PC-3 (cell line): Measurements from ENCODE around the gene SSTR5. TPM values are rescaled to one million over a fixed set of nuclear protein-coding genes. Genes with fewer than 3 reads are reported as not detected.

ENCODE experiments used
- ATAC-seq: fragments of 200-7000 bp; cut with Tn5 transposase; 2 replicates; pipeline ENCODE4 v1.9.1; 2020; ENCODE audit warnings: mild to moderate bottlenecking, moderate library complexity
- BruUV-seq: library from RNA; stranded (reverse); fragments of 400-500 nt; replicated peaks from 2 replicates; lab custom pipeline; 2021; lab: Mats Ljungman, UMichigan
- CTCF ChIA-PET: fragments of 300-600 bp; sonication (Branson Sonifier 250); formaldehyde crosslinking; loops from one replicate; lab custom pipeline; 2022; ENCODE audit warnings: antibody characterized with exemption; lab: Charles Lee
- POLR2A ChIA-PET: fragments of 300-600 bp; sonication (Branson Sonifier 250); formaldehyde crosslinking; loops from one replicate; lab custom pipeline; 2022; ENCODE audit warnings: antibody characterized with exemption; ENCODE audit not compliant: unreplicated experiment; lab: Charles Lee
- DNase-seq: peaks from one replicate; pipeline ENCODE4 v3.0.0-alpha.2; 2015
- H2AFZ ChIP-seq: fragments of 300-600 bp; sonication (generic); 2 replicates; pipeline ENCODE4 v1.6.0; 2016; ENCODE audit warnings: antibody characterized with exemption, low read length
- H3F3A ChIP-seq: fragments of 300-600 bp; sonication (generic); one replicate; pipeline ENCODE4 v1.6.0; 2017; ENCODE audit warnings: antibody characterized with exemption, low read length, control low read depth, mild to moderate bottlenecking; ENCODE audit not compliant: unreplicated experiment
- H3K27ac ChIP-seq: fragments of 300-600 bp; sonication (generic); 2 replicates; pipeline ENCODE4 v1.5.1; 2016; ENCODE audit warnings: mild to moderate bottlenecking, low read length
- H3K27me3 ChIP-seq: fragments of 300-600 bp; sonication (generic); 2 replicates; pipeline ENCODE4 v1.6.1; 2016; ENCODE audit warnings: low read length, mixed read lengths
- H3K36me3 ChIP-seq: fragments of 300-600 bp; sonication (generic); 2 replicates; pipeline ENCODE4 v1.6.1; 2016; ENCODE audit warnings: low read depth, mixed run types, low read length, mixed read lengths
- H3K4me1 ChIP-seq: fragments of 300-600 bp; sonication (generic); 2 replicates; pipeline ENCODE4 v1.5.1; 2016; ENCODE audit warnings: low read length; ENCODE audit not compliant: insufficient read depth
- H3K4me2 ChIP-seq: fragments of 300-600 bp; sonication (generic); 2 replicates; pipeline ENCODE4 v1.6.0; 2016; ENCODE audit warnings: low read length
- H3K4me3 ChIP-seq: fragments of 300-600 bp; sonication (generic); 2 replicates; pipeline ENCODE4 v1.5.1; 2016; ENCODE audit warnings: mild to moderate bottlenecking, low read length, mixed read lengths
- H3K79me2 ChIP-seq: fragments of 300-600 bp; sonication (generic); 2 replicates; pipeline ENCODE4 v1.6.1; 2017; ENCODE audit warnings: low read length, mixed read lengths
- H3K9ac ChIP-seq: fragments of 300-600 bp; sonication (generic); 2 replicates; pipeline ENCODE4 v1.6.0; 2016; ENCODE audit warnings: mild to moderate bottlenecking, low read length
- H3K9me2 ChIP-seq: fragments of 300-600 bp; sonication (generic); replicated peaks from 2 replicates; pipeline ENCODE4 v1.6.1; 2016; ENCODE audit warnings: mixed run types, low read length, mixed read lengths
- H3K9me3 ChIP-seq: fragments of 300-600 bp; sonication (generic); 2 replicates; pipeline ENCODE4 v1.6.1; 2016; ENCODE audit warnings: low read length, mixed read lengths
- H4K20me1 ChIP-seq: fragments of 300-600 bp; sonication (generic); 2 replicates; pipeline ENCODE4 v1.6.1; 2016; ENCODE audit warnings: low read length, mixed read lengths
- CTCF ChIP-seq: fragments of 300-600 bp; sonication (generic); conservative IDR thresholded peaks from 2 replicates; pipeline ENCODE4 v1.5.1; 2017; ENCODE audit warnings: antibody characterized with exemption, low read depth, mild to moderate bottlenecking, low read length
- EZH2 ChIP-seq: fragments of 300-600 bp; sonication (generic); IDR thresholded peaks from one replicate; pipeline ENCODE4 v1.6.1; 2017; ENCODE audit warnings: antibody characterized with exemption, mild to moderate bottlenecking, low read length; ENCODE audit not compliant: unreplicated experiment
- EZH2phosphoT487 ChIP-seq: fragments of 300-600 bp; sonication (generic); IDR thresholded peaks from 2 replicates; pipeline ENCODE4 v1.6.1; 2018; ENCODE audit warnings: mild to moderate bottlenecking, antibody characterized with exemption, low read length, borderline replicate concordance
- intact Hi-C: fragments of 100-400 bp; cut with micrococcal nuclease; formaldehyde crosslinking; loops from 2 replicates; pipeline ENCODE4 v1.9.0; 2023
- total RNA-seq: library from RNA; depleted of rRNA; stranded (reverse); fragments of >200 nt; gene quantifications from 2 replicates; pipeline ENCODE4 v1.2.3, GENCODE V29; 2014

Gene SSTR5
- total RNA-seq, 1 experiment from 2014 or later: 0.51 TPM

GRCh38 chr16:1057252-1057932, 15.2 kb upstream of the SSTR5 start:
- H3K27me3 ChIP-seq: no peaks in the 10 kb centered on the region
- no peaks in the 10 kb centered on the region for H3K9me3 ChIP-seq
- no peak overlapping the region for H3K27ac ChIP-seq
- no peak overlapping the region for H3K4me3 ChIP-seq
- peak; percentile 47; the same call in 1 of the 2 replicates for ATAC-seq
- H3K4me1 ChIP-seq: no peaks in the 10 kb centered on the region
- POLR2A ChIA-PET: no interaction called here
- BruUV-seq: no TSS peak
- no peaks in the 10 kb centered on the region for H3K36me3 ChIP-seq
- intact Hi-C loops: no loop called here
- no peak for TF ChIP-seq EZH2phosphoT487
- peak; percentile 78 for TF ChIP-seq CTCF
- no peak for TF ChIP-seq EZH2
- peak; percentile 44 for DNase-seq
- no peaks in the 10 kb centered on the region for H3K79me2 ChIP-seq
- no peak overlapping the region for H3K4me2 ChIP-seq
- CTCF ChIA-PET: interaction anchor here (0.7 to 1.3 kb wide), 6 partner anchors 42 to 337 kb away, joined by 3 to 8 read pairs (median 5); no protein-coding TSS in a partner anchor
- H3K9me2 ChIP-seq: no peaks in the 10 kb centered on the region
- H3F3A ChIP-seq: no peaks in the 10 kb centered on the region
- H2AFZ ChIP-seq: no peak overlapping the region
- H4K20me1 ChIP-seq: no peaks in the 10 kb centered on the region
- no peak overlapping the region for H3K9ac ChIP-seq

GRCh38 chr16:1058216-1058615, 14.3 kb upstream of the SSTR5 start:
- no TSS peak for BruUV-seq
- Histone ChIP-seq H2AFZ (no peak overlapping the region), H3K79me2 (no peaks in the 10 kb centered on the region), H4K20me1 (no peaks in the 10 kb centered on the region), H3K9ac (no peak overlapping the region), H3F3A (no peaks in the 10 kb centered on the region), H3K36me3 (no peaks in the 10 kb centered on the region), H3K27me3 (no peaks in the 10 kb centered on the region), H3K9me2 (no peaks in the 10 kb centered on the region), H3K27ac (no peak overlapping the region), H3K4me2 (no peak overlapping the region), H3K4me1 (no peaks in the 10 kb centered on the region), H3K4me3 (no peak overlapping the region), H3K9me3 (no peaks in the 10 kb centered on the region)
- ATAC-seq: no peak
- intact Hi-C loops: no loop called here
- CTCF ChIA-PET: no interaction called here
- TF ChIP-seq EZH2phosphoT487 (no peak), EZH2 (no peak), CTCF (no peak)
- no peak for DNase-seq
- POLR2A ChIA-PET: no interaction called here

GRCh38 chr16:1059310-1059709, 13.2 kb upstream of the SSTR5 start:
- no peaks in the 10 kb centered on the region for H3K9me3 ChIP-seq
- CTCF ChIA-PET: no interaction called here

More at GRCh38 chr16:1059310-1059709, 13.2 kb upstream of the SSTR5 start:
- no TSS peak for BruUV-seq
- H3K9ac ChIP-seq: no peak overlapping the region
- no peak overlapping the region for H3K27ac ChIP-seq
- ATAC-seq (no peak), DNase-seq (no peak)
- H3K36me3 ChIP-seq: no peaks in the 10 kb centered on the region
- POLR2A ChIA-PET: no interaction called here
- TF ChIP-seq EZH2phosphoT487 (no peak), CTCF (no peak), EZH2 (no peak)
- H3K27me3 ChIP-seq: no peaks in the 10 kb centered on the region
- H2AFZ ChIP-seq: no peak overlapping the region
- no peaks in the 10 kb centered on the region for H4K20me1 ChIP-seq
- H3K9me2 ChIP-seq: no peaks in the 10 kb centered on the region
- H3K4me2 ChIP-seq: no peak overlapping the region
- H3K79me2 ChIP-seq: no peaks in the 10 kb centered on the region
- no peaks in the 10 kb centered on the region for H3F3A ChIP-seq
- intact Hi-C loops: no loop called here
- H3K4me1 ChIP-seq: no peaks in the 10 kb centered on the region
- no peak overlapping the region for H3K4me3 ChIP-seq
